Ishikawa (cell line): ENCODE results near the gene TBC1D20.

Experiments used
- CEBPB ChIP-seq: IDR thresholded peaks from 2 replicates; pipeline ENCODE4 v1.6.1; 2012
- CREB1 ChIP-seq: IDR thresholded peaks from 2 replicates; pipeline ENCODE4 v1.6.1; 2012; ENCODE audit warnings: low read depth
- EGR1 ChIP-seq: IDR thresholded peaks from 2 replicates; pipeline ENCODE4 v1.6.1; 2012
- EP300 ChIP-seq: IDR thresholded peaks from 2 replicates; pipeline ENCODE4 v1.6.1; 2012; ENCODE audit warnings: borderline replicate concordance
- FOXM1 ChIP-seq: IDR thresholded peaks from 2 replicates; pipeline ENCODE4 v1.6.1; 2012; ENCODE audit warnings: low read depth, borderline replicate concordance
- MAX ChIP-seq: IDR thresholded peaks from 2 replicates; pipeline ENCODE4 v1.6.1; 2012
- NFIC ChIP-seq: IDR thresholded peaks from 2 replicates; pipeline ENCODE4 v1.6.1; 2012
- RAD21 ChIP-seq: IDR thresholded peaks from 2 replicates; pipeline ENCODE4 v1.6.1; 2012; ENCODE audit warnings: low read depth
- TAF1 ChIP-seq: IDR thresholded peaks from 2 replicates; pipeline ENCODE4 v1.6.1; 2012; ENCODE audit warnings: low read depth, mild to moderate bottlenecking
- TCF12 ChIP-seq: IDR thresholded peaks from 2 replicates; pipeline ENCODE4 v1.6.1; 2012; ENCODE audit warnings: low read depth
- TEAD4 ChIP-seq: IDR thresholded peaks from 2 replicates; pipeline ENCODE4 v1.6.1; 2012
- USF1 ChIP-seq: IDR thresholded peaks from 2 replicates; pipeline ENCODE4 v1.6.1; 2012
- YY1 ChIP-seq: IDR thresholded peaks from 2 replicates; pipeline ENCODE4 v1.6.1; 2012; ENCODE audit warnings: low read depth
- ZBTB7A ChIP-seq: IDR thresholded peaks from 2 replicates; pipeline ENCODE4 v1.6.1; 2012; ENCODE audit warnings: low read depth
- TF ChIP-seq, protein P1 (sequence below): IDR thresholded peaks from 2 replicates; pipeline ENCODE4 v1.6.1; 2012; ENCODE audit warnings: low read depth, mild to moderate bottlenecking

Gene TBC1D20

GRCh38 chr20:478949-479429 lies 16.7 kb upstream of the TBC1D20 start:
- TF ChIP-seq, protein P1, sequence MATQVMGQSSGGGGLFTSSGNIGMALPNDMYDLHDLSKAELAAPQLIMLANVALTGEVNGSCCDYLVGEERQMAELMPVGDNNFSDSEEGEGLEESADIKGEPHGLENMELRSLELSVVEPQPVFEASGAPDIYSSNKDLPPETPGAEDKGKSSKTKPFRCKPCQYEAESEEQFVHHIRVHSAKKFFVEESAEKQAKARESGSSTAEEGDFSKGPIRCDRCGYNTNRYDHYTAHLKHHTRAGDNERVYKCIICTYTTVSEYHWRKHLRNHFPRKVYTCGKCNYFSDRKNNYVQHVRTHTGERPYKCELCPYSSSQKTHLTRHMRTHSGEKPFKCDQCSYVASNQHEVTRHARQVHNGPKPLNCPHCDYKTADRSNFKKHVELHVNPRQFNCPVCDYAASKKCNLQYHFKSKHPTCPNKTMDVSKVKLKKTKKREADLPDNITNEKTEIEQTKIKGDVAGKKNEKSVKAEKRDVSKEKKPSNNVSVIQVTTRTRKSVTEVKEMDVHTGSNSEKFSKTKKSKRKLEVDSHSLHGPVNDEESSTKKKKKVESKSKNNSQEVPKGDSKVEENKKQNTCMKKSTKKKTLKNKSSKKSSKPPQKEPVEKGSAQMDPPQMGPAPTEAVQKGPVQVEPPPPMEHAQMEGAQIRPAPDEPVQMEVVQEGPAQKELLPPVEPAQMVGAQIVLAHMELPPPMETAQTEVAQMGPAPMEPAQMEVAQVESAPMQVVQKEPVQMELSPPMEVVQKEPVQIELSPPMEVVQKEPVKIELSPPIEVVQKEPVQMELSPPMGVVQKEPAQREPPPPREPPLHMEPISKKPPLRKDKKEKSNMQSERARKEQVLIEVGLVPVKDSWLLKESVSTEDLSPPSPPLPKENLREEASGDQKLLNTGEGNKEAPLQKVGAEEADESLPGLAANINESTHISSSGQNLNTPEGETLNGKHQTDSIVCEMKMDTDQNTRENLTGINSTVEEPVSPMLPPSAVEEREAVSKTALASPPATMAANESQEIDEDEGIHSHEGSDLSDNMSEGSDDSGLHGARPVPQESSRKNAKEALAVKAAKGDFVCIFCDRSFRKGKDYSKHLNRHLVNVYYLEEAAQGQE: no peak
- no peak for TF ChIP-seq FOXM1
- peak; percentile 58 for TF ChIP-seq RAD21

DNA sequence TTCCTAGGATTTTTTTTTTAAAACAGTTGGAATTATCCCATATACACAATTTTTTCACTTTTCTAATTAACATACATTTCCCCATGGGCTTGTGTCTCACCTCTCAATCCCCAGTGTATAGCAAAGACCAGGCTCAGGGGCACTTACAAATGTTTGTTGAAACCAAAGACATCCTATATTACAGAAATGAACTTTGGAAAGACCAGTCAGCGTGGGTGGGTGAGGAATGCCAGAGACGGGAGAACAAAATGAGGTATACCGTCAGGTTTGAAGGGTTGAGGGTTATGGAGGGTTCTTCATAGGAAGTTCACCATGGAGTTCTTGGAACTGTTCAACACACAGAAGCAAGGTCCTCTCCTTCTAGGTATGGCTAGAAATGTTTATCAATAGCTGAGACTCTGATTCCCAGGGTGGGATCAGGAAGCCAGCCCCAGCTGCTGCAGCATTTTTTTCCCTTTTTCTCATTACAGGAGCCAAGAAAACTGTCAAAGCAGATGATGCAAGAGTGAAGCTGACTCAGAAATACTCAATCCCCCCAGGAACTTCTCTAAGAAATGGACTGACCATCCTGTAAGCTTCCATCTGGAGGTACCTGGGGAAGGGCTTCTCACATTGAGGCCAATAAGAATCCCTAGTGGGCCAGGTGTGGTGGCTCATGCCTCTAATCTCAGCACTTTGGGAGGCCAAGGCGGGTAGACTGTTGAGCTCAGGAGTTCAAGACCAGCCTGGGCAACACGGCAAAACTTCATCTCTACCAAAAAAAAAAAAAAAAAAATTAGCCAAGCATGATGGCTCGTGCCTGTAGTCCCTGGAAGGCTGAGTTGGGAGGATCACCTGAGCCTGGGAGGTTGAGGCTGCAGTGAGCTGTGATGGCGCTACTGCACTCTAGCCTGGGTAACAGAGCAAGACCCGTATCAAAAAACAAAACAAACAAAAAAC lies 15.9 kb upstream of the TBC1D20 start:
- TF ChIP-seq YY1: no peak
- TF ChIP-seq, protein P1: no peak
- TF ChIP-seq TAF1: no peak
- no peak for TF ChIP-seq TCF12
- TF ChIP-seq CEBPB: no peak
- no peak for TF ChIP-seq MAX
- no peak for TF ChIP-seq EGR1
- no peak for TF ChIP-seq EP300
- TF ChIP-seq USF1: no peak
- no peak for TF ChIP-seq NFIC
- no peak for TF ChIP-seq RAD21
- no peak for TF ChIP-seq ZBTB7A
- no peak for TF ChIP-seq TEAD4
- TF ChIP-seq CREB1: no peak
- TF ChIP-seq FOXM1: no peak

DNA sequence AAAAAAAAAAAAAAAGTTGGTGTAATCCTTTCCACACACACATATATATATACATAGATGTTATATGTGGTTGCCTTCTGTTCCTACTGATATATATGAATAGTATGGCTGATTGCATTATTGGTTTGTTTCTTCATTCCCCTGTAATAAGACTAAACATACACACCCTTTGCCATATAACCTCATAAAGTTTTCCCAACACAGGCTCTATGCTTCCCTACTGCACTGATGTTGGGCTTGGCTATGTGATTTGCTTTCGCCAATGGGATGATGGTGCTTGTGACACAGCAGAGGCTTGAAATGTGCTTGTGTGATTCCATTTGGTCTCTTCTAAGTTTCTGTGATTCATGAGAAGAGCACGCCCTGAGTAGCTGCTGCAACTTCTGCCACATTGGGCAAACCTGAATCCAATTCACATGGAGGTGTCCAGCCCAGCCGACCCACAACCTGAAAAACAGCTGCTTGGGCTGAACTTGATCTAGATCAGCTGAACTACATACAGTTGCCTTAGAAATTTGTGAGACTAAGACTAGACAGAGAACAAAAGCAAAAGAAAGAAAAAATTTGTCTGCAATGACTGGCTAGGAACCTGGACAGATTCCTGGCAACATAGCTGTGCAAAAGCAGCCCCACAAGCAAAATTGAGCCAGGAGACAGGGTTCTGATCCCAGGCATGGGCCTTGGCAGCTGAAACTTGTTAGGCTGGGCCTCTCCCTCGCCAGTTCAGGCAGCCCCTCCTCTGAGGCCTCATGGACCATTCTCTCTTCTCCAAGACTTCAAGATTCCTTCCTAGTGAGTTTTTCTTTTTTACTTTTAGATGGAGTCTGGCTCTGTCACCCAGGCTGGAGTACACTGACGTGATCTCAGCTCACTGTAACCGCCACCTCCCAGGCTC lies 13.4 kb upstream of the TBC1D20 start:
- TF ChIP-seq, protein P1: no peak

DNA sequence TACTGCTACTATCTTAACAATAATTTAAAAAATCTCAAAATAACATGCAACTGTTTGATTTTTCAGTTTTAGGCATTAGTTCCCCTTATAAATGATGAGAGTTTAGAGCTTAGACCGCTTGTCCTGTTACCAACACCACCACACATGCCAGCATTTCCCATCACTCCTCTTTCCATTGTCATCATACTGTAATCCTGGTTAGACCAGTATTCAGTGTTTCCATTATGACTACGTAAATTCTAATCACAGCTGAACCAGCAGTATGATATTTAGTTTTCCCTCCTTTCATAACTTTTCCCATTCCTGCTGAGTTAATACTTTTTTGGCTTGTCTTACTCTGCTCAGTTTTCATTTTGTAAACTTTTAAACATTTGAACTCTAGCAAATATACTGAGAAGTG lies 12.2 kb upstream of the TBC1D20 start:
- TF ChIP-seq NFIC (no peak), EP300 (no peak), CEBPB (no peak), YY1 (no peak), ZBTB7A (no peak), TCF12 (no peak)
- TF ChIP-seq, protein P1: no peak
